HG03097 (cell line): ENCODE results near the gene RNF224.

Experiments used
- ATAC-seq: cut with Tn5 transposase; IDR thresholded peaks from one replicate; pipeline ENCODE4 v1.9.1; 2021; ENCODE audit not compliant: unreplicated experiment, low FRiP score

Gene RNF224

GRCh38 chr9:137225699-137226331 is 1.5 kb upstream of the RNF224 start:
- ATAC-seq = no peak

- no peak for ATAC-seq
Measured at GRCh38 chr9:137226338-137227053, 806 bp upstream of the RNF224 start.

GRCh38 chr9:137227853-137228505 is 677 bp downstream of the RNF224 start:
- ATAC-seq = no peak

- ATAC-seq = no peak
Measured at GRCh38 chr9:137228506-137228967, 1.2 kb downstream of the RNF224 start.

- ATAC-seq = no peak
Measured at GRCh38 chr9:137228968-137229896, 1.9 kb downstream of the RNF224 start.

- ATAC-seq = no peak
Measured at GRCh38 chr9:137229903-137230704, 2.8 kb downstream of the RNF224 start.

GRCh38 chr9:137230705-137231371 is 3.5 kb downstream of the RNF224 start, which contains the start of gene SLC34A3:
TSS of gene SLC34A3 (plus strand) at chr9:137230901. CDS start at chr9:137231703, 802 bp downstream.
- ATAC-seq = no peak

- ATAC-seq = no peak
Measured at GRCh38 chr9:137231372-137232039, 4.2 kb downstream of the RNF224 start.

GRCh38 chr9:137232101-137232500 is 4.8 kb downstream of the RNF224 start:
- no peak for ATAC-seq

- no peak for ATAC-seq
Measured at GRCh38 chr9:137232510-137232909, 5.2 kb downstream of the RNF224 start.

GRCh38 chr9:137233143-137233980 is 6.1 kb downstream of the RNF224 start:
- ATAC-seq = no peak

GRCh38 chr9:137234055-137234697 is 6.9 kb downstream of the RNF224 start:
- ATAC-seq = no peak

- ATAC-seq = no peak
Measured at GRCh38 chr9:137234758-137235423, 7.6 kb downstream of the RNF224 start.

- no peak for ATAC-seq
Measured at GRCh38 chr9:137235424-137236237, 8.3 kb downstream of the RNF224 start.

- no peak for ATAC-seq
Measured at GRCh38 chr9:137236238-137236935, 9.1 kb downstream of the RNF224 start.
